Embryonic facial prominence (tissue), 1 donor: Measurements from ENCODE around the gene KIF1B.

Experiments
- DNase-seq: peaks from one replicate; pipeline ENCODE4 v3.0.0-alpha.2; 2016; ENCODE audit errors: extremely low spot score

The KIF1B gene

GRCh38 chr1:10283318-10283984, 73.1 kb downstream of the KIF1B start:
- DNase-seq = no peak

GRCh38 chr1:10286244-10286643, 75.9 kb downstream of the KIF1B start:
- DNase-seq = no peak

- no peak for DNase-seq
Measured at GRCh38 chr1:10287023-10287645, 76.8 kb downstream of the KIF1B start.

DNA sequence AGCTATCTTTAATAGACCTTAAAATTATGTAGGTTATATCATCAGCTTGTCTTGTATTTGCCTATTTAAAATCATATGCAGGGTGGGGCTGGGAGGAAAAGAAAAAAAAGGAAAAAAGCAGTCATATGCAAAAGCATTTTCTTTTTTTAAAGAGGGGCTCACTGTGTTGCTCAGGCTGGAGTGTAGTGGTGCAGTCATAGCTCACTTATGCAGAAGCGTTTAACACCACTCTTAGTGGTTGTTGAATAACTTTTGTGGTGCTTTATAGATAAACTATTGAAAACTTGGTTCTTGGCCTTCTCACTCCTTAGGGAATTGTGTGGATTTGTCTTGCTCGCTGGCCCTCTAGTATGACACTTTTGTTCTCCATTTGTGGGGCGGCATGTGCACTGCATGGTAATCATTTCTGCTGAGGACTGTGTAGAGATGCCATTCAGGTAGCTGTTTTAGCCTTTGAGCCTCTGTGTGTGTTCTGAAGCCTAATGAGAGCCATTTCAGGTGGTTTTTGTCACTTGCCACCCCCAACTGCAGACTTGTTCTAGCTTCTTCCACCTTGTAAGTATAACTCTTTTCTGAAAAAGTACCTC, 77.8 kb downstream of the KIF1B start:
- no peak for DNase-seq

DNA sequence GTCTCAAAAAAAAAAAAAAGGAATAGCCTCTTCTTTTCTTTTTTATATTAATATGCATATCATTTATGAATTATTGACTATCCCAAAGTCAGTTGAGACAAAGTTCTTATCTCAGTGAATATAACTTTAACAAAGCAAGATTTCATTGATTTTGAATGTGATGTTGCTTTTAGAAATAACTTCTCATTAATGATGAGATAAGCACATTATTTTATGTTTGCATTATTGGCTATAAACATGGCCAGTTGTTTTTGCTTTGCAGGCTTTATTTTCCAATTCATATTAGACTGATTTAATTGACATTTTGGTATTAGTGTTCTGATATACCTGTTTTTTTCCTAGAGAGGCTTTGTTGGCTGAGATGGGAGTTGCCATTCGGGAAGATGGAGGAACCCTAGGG, 81.3 kb downstream of the KIF1B start:
- DNase-seq = no peak

DNA sequence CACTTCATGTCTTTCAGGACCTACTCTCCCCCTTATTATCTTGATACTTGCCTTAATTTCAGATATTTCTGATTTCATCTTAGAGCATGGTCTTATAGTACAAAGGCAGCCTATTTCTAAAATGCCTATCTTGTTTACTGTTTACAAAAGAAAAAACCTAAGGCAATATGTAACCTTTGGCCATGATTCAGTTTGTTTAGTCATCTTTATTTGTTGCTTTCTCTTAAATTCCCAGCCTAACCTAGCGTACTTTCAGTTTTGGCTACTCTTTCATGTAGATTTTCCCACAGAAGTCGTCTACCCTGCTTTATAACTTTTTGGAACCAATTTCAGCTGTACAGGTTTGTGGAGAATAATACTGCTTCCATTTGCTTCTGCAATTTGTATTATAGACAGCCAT, 81.8 kb downstream of the KIF1B start:
- no peak for DNase-seq

DNA sequence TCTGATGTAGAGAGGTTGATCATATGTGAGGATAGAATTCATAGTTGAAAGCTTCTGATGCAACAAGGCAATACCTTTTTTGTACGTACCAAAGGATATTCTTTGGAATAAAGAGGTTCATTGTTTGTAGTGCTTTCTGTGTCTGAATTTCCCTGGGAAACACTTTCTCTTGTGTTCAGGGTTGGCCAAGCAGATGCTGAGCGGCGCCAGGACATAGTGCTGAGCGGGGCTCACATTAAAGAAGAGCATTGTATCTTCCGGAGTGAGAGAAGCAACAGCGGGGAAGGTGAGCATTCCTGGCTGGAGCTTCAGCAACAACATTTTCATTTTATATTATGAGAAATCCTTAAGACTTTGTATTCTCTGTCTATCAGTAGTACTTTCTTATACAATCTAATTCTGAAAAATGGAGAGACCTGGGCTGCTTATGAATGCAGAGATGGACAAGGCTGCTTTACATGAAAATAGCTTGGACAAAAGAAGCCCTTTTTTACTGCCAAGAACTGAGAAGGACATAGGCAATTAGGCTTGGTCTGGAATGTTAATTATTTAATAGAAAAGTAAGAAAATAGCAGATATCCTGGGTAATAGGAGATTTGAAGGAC, 85.2 kb downstream of the KIF1B start:
- DNase-seq = no peak

GRCh38 chr1:10299151-10299550, 88.8 kb downstream of the KIF1B start:
- no peak for DNase-seq

DNA sequence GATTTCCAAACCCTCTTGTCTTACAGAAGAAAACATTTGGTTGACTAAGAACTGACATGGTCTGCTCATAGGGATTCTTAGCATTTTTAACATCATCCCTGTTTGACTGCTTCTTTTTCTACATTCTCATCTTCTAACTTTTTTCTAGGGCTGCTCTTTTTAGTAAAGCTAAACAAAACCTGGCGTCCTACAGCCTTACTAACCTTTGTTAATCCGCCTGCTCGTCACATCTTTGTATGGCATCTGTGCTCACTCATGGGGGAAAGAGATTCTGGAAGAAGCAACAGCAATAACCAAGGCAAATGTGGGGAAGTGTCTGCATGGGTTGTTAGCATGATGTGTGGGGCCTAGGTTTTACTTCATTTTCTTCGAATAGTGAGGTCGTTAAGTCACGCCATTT, 92.0 kb downstream of the KIF1B start:
- DNase-seq = no peak

DNA sequence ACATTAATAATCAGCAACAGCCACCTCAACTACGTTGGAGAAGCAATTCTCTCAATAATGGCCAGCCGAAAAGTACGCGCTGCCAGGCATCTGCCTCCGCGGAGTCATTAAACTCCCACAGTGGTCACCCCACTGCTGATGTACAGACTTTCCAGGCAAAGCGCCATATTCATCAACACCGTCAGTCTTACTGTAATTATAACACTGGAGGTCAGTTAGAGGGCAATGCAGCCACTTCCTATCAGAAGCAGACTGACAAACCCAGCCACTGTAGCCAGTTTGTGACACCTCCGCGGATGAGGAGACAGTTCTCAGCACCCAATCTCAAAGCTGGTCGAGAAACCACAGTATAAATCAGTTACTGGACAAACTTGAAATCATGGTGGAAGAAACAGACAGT, 93.9 kb downstream of the KIF1B start:
- no peak for DNase-seq

DNA sequence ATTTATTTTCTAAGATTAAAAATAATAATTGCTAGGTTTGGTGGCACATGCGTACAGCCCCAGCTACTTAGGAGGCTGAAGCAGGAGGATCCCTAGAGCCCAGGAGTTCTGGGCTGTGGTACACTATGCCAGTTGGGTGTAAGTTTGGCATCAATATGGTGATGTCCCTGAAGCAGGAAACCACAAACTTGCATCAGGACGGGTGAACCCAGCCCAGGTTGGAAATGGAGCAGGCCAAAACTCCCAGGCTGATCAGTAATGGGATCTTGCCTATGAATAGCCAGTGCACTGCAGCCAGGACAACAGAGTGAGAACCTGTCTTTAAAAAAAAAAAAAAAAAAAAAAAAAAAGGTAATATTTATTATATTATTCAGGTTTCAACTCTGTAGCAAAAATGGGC, 96.1 kb downstream of the KIF1B start:
- no peak for DNase-seq

DNA sequence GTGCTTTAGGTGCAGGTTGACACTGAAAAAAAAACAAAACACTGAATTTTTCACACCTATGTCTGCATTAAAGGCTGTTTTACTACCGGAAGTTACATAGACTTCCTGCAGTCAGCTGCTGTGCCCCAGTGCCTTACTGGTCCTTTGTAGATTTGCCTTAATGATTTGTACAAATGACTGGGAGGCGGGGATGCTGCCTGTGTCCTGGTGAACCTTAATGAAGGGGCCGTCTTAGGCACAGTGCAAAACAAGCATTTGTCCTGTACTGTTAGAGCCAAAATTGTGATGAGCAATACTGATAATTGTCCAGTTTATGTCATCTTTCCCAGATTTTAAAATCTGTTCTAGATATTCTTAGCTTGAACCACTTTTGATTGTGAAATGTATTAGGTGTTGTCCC, 97.6 kb downstream of the KIF1B start:
- no peak for DNase-seq

DNA sequence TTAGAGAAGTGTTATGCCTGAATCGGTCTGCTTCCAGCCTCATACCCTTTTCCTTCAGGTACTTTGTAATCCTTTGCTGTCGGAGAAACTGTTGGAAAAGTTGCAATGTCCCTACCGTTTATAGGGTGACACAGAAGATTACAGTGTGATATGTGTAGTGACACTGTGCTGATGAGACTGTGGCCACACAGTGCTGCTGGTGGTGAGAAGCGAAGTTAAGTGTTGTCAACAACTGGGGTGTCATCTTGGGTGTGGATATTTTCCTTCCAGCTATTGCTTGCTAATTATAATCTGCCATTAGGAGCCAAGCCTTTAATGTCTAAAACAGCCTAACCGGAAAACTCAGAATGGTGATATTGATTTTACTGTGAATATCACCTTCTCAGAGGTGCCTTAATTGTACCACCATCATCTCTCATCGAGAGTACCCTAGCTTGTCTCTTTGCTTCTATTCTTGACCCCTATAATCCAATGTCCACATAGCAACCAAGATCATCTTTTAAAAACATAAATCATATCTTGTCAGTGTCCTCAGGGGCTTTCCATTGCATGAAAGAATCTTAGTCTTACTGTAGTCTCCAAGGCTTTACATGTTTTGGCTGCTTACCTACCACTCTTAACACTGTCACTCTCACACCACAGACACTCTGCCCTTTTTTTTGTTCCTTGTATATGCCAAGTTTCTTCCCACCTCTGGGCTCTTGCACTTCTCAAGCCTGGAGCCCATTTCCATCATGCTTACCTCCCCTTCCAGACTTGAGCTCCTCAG, 99.1 kb downstream of the KIF1B start:
- DNase-seq = no peak

DNA sequence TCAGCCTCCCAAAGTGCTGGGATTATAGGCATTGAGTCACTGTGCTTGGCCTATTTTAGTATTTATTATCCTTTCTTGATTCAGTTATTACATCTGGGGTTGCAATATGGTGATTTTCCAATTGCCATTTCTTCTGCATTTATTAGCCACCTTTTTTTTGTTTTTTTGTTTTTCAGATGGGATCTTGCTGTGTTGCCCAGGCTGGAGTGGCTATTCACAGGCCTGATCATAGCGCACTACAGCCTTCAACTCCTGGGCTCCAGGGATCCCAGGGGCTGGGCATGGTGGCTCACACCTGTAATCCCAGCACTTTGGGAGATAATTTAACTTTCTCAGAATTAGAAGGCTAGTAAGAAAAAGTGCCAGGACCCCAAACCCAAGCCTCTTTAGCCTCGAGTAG, 106.4 kb downstream of the KIF1B start:
- no peak for DNase-seq

- DNase-seq = no peak
Measured at GRCh38 chr1:10319750-10320149, 109.4 kb downstream of the KIF1B start.

DNA sequence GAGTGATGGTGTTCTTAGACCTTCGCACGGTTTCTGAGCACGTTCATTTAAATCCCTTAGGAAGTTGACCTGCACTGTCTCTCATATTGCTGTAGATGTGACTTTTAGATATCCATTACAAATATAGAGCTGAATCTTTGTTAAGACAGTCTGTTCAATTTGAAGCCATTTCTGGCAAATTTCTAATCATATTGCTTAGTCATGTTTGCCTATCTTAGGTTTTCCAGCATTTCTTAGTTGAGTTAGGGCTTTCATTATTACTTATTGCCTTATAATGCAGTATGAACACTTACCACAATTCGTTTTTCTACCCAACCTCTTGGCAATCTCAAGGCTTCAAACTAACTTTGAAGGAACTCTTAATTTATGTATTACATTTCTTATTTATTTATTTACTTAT, 110.0 kb downstream of the KIF1B start:
- DNase-seq = no peak

GRCh38 chr1:10322821-10323220, 112.5 kb downstream of the KIF1B start:
- DNase-seq = no peak

DNA sequence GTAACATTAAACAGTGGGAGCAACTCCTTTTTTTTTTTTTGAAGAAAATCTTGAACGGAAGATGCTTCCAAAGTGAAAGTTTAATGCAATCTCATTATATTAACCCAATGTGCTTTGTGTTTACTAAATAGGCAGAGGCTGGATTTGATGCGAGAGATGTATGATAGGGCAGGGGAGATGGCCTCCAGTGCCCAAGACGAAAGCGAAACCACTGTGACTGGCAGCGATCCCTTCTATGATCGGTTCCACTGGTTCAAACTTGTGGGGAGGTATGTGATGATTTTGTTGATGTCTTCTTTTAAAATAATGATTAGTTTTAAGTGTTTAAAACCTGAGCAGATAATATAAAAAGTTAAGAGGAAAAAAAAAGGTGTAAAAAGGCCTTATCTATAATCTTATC, 114.3 kb downstream of the KIF1B start:
- DNase-seq = no peak

- no peak for DNase-seq
Measured at GRCh38 chr1:10325521-10325920, 115.2 kb downstream of the KIF1B start.

DNA sequence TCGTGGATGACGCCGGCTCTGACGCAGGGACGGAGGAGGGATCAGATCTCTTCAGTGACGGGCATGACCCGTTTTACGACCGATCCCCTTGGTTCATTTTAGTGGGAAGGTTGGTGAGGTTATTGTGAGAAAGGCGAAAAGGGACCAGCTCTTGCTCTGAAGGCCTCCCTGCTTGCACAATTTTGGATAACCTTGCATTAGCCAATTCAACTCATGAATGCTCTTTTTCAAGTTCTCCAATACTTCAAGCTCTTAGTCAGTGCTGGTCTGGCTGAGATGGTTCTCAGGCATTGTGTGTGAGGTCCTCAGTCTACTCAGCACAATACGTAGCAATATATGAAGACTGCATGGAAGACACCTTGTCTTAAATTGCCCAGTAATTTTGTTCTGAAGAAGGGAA, 115.9 kb downstream of the KIF1B start:
- DNase-seq = no peak

DNA sequence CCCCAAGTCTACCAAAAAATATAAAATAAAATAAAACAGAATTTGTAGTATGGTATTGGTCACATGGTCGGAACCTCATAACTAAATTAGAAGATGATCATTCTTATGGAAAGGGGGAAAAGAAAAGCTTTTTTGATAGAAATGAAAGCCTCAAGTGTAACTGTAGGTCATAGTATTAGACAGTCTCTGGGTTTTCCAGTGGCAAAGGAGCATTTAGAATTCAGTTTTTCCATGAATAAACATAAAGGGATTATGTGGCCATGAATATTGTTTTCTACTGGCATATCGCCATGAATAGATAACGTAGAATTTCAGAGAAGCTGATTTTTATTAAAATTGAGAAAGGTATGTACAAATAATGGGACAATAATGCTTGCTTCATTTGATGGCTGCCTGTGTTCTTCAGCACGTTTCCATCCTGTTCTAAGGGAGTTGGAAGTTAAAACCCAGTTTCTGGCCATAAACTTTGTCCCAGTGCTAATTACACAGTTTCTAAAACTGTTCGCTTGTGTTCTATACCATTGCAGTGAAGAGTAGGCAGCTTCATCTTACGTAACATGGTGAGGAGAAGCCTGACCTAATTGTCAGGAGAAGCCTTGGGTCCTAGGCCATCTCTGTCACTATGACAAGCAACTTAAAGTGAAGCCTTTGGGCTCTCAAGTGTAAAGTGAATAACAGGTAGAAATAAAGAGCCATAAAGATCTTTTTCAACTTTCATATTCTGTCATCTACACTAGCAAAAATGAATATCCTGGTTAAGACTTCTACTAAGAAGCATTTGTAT, 118.0 kb downstream of the KIF1B start:
- no peak for DNase-seq

GRCh38 chr1:10337436-10337835, 127.1 kb downstream of the KIF1B start:
- no peak for DNase-seq
